Suprapubic skin (tissue), 4 donors: ENCODE measurements around the gene STN1. TPM values are rescaled to one million over a fixed set of nuclear protein-coding genes. Genes with fewer than 3 reads are reported as not detected.

Source experiments
- DNase-seq, 2 donors: peaks; one replicate each; pipeline ENCODE4 v3.0.0-alpha.2; 2019; ENCODE audit warnings: low spot score in 2 of 2
- H3K27ac ChIP-seq: fragments of 200-600 bp; sonication (generic); one replicate; pipeline ENCODE4 v1.5.1; 2019
- H3K27me3 ChIP-seq: fragments of 200-600 bp; sonication (generic); one replicate; pipeline ENCODE4 v1.5.1; 2019
- H3K36me3 ChIP-seq: fragments of 200-600 bp; sonication (generic); one replicate; pipeline ENCODE4 v1.5.1; 2019
- H3K4me1 ChIP-seq: fragments of 200-600 bp; sonication (generic); one replicate; pipeline ENCODE4 v1.5.1; 2019
- H3K4me3 ChIP-seq: fragments of 200-600 bp; sonication (generic); one replicate; pipeline ENCODE4 v1.5.1; 2019; ENCODE audit warnings: mild to moderate bottlenecking
- H3K9me3 ChIP-seq: fragments of 200-600 bp; sonication (generic); one replicate; pipeline ENCODE4 v1.5.1; 2019
- EP300 ChIP-seq: sonication (generic); formaldehyde crosslinking; IDR thresholded peaks from one replicate; pipeline ENCODE4 v1.6.1; 2017; ENCODE audit warnings: antibody characterized with exemption
- POLR2A ChIP-seq, 2 donors: fragments of 450-650 bp; IDR thresholded peaks; one replicate each; pipeline ENCODE4 v1.6.1; 2017; ENCODE audit warnings: antibody characterized with exemption in 2 of 2, mild to moderate bottlenecking in 2 of 2, moderate library complexity in 2 of 2
- POLR2AphosphoS5 ChIP-seq, 3 donors: sonication (generic); formaldehyde crosslinking; IDR thresholded peaks; one replicate each; pipeline ENCODE4 v1.6.1; 2017; ENCODE audit warnings: antibody characterized with exemption in 3 of 3
- WGBS: methylation state at CpG from one replicate; pipeline ENCODE4 v1.1.5; 2018; 5-methylcytosine and 5-hydroxymethylcytosine counted together
- total RNA-seq, 4 donors: library from RNA; depleted of rRNA; stranded (reverse); fragments of >200 nt; gene quantifications; one replicate each; pipeline ENCODE4 v1.1.0, GENCODE V29; 2016
- TF ChIP-seq, protein P1 (sequence below), 2 donors: fragments of 200-600 bp in 1 of 2; fragments of 450-650 bp in 1 of 2; sonication (generic) in 1 of 2; IDR thresholded peaks; one replicate each; pipeline ENCODE4 v1.5.1; 2016 to 2019; ENCODE audit warnings: antibody characterized with exemption in 2 of 2, mild to moderate bottlenecking in 1 of 2, moderate library complexity in 1 of 2

Gene STN1
- total RNA-seq, 4 donors from 2014 or later, result 13.8 to 24.8 (median 22.9) TPM

- no peak for DNase-seq
- Histone ChIP-seq H3K4me1 (peaks cover 47% of the 10 kb centered on the region), H3K27me3 (no peaks in the 10 kb centered on the region), H3K36me3 (no peaks in the 10 kb centered on the region), H3K4me3 (no peak overlapping the region), H3K27ac (no peak overlapping the region), H3K9me3 (no peaks in the 10 kb centered on the region)
- TF ChIP-seq EP300, result no peak
- TF ChIP-seq, protein P1, sequence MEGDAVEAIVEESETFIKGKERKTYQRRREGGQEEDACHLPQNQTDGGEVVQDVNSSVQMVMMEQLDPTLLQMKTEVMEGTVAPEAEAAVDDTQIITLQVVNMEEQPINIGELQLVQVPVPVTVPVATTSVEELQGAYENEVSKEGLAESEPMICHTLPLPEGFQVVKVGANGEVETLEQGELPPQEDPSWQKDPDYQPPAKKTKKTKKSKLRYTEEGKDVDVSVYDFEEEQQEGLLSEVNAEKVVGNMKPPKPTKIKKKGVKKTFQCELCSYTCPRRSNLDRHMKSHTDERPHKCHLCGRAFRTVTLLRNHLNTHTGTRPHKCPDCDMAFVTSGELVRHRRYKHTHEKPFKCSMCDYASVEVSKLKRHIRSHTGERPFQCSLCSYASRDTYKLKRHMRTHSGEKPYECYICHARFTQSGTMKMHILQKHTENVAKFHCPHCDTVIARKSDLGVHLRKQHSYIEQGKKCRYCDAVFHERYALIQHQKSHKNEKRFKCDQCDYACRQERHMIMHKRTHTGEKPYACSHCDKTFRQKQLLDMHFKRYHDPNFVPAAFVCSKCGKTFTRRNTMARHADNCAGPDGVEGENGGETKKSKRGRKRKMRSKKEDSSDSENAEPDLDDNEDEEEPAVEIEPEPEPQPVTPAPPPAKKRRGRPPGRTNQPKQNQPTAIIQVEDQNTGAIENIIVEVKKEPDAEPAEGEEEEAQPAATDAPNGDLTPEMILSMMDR (IDR thresholded peaks at IDR 0.05), result no peak
- TF ChIP-seq POLR2A (IDR thresholded peaks at IDR 0.05), result no peak
- no peak for TF ChIP-seq POLR2AphosphoS5 (IDR thresholded peaks at IDR 0.05)
- WGBS, result 94% methylated on average over 2 of the region's 2 CpGs
Measured at GRCh38 chr10:103832806-103833205, 85.2 kb downstream of the STN1 start.

Other genes with a start within 250 kb of the STN1 start
- 10 to 100 TPM; 55.7 to 71.8 (median 66.8) TPM for gene SH3PXD2A, start 62.6 kb downstream of the STN1 start, total RNA-seq
- gene SLK, start 49.0 kb upstream of the STN1 start, total RNA-seq, result 10 to 100 TPM; 38.1 to 81.4 (median 56.3) TPM
- gene COL17A1, start 167.7 kb upstream of the STN1 start, total RNA-seq, result 1,000 to 10,000 TPM in 3 of 4 donors, 100 to 1,000 TPM in 1; 926 to 1,768 (median 1,374) TPM
- gene SFR1, start 204.0 kb upstream of the STN1 start, total RNA-seq, result 10 to 100 TPM in 1 of 4 donors, 1 to 10 TPM in 3; 4.6 to 10.8 (median 5.6) TPM